ENCODE measurements around the gene FKBP8.

FKBP8 gene

GRCh38 chr19:18574691-18575291 is 31.4 kb upstream of the FKBP8 start:
- Mint-ChIP-seq H3K4me1 (peaks cover 45% of the 10 kb centered on the region), H3K27me3 (no peaks in the 10 kb centered on the region), H3K4me3 (peak overlapping the region; percentile 39), H3K36me3 (ENCODE audit: low read depth) (peaks cover 63% of the 10 kb centered on the region), H3K9me3 (no peaks in the 10 kb centered on the region), H3K27ac (peak overlapping the region; percentile 91)
- ATAC-seq (no peak), DNase-seq (no peak)

DNA sequence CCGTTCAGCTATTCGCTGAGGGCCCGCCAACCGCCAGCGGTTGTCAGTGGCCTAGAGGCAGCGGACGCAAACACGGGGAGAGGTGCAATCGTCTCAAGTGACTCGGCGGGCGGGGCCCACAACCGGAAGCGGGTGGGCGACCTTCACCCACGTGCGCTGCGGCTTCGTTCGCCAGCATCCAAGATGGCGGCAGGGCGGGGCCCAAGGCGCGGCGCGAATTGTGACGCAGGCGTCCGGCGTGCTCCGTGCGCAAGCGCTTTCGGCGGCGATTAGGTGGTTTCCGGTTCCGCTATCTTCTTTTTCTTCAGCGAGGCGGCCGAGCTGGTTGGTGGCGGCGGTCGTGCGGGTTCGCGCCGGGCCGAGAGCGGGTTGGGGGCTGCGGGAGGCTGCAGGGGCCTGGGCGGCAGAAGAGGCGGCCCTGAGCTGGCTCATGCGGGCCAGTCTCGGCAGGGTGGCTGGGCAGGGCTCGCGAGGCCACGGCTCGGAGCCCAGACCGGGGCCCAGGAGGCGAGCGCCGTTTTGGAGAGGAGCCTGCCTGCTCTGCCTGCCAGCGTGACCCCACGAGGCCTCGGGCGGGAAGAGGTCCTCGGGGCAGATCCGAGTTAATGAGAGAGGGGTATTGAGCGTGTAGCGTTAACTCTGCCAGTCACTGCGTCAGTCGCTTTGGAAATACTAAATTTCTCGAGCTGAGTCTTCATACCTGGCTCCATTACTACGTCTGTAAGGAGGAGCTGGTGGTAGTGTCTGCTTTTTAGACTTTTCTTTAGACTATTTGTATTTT is 28.4 kb upstream of the FKBP8 start, which contains the start of gene UBA52:
Gene UBA52 (plus strand): TSS at position 294 of the 781 bp plus-strand sequence. CDS start 1,444 bp downstream, outside the sequence.
- H3K27me3 Mint-ChIP-seq = no peaks in the 10 kb centered on the region
- H3K27ac Mint-ChIP-seq = peak within 1 kb of the TSS; percentile 91
- H3K36me3 Mint-ChIP-seq (ENCODE audit: low read depth) = peaks cover 69% of the 10 kb centered on the region
- no peaks in the 10 kb centered on the region for H3K9me3 Mint-ChIP-seq
- peak; percentile 99 for DNase-seq
- peaks cover 43% of the 10 kb centered on the region for H3K4me1 Mint-ChIP-seq
- peak; percentile 95 for ATAC-seq
- peak within 1 kb of the TSS; percentile 95 for H3K4me3 Mint-ChIP-seq

GRCh38 chr19:18568367-18568766 is 25.0 kb upstream of the FKBP8 start:
- Mint-ChIP-seq H3K27ac (no peak overlapping the region), H3K36me3 (ENCODE audit: low read depth) (peaks cover 54% of the 10 kb centered on the region), H3K9me3 (no peaks in the 10 kb centered on the region), H3K4me3 (no peak overlapping the region), H3K27me3 (no peaks in the 10 kb centered on the region), H3K4me1 (peaks cover 19% of the 10 kb centered on the region)
- DNase-seq (no peak), ATAC-seq (no peak)

- Mint-ChIP-seq H3K27ac (no peak overlapping the region), H3K4me1 (peaks cover 8% of the 10 kb centered on the region), H3K36me3 (ENCODE audit: low read depth) (peaks cover 45% of the 10 kb centered on the region), H3K9me3 (no peaks in the 10 kb centered on the region), H3K4me3 (no peak overlapping the region), H3K27me3 (no peaks in the 10 kb centered on the region)
- ATAC-seq (no peak), DNase-seq (no peak)
These were observed 23.6 kb upstream of the FKBP8 start for GRCh38 chr19:18566953-18567352.

DNA sequence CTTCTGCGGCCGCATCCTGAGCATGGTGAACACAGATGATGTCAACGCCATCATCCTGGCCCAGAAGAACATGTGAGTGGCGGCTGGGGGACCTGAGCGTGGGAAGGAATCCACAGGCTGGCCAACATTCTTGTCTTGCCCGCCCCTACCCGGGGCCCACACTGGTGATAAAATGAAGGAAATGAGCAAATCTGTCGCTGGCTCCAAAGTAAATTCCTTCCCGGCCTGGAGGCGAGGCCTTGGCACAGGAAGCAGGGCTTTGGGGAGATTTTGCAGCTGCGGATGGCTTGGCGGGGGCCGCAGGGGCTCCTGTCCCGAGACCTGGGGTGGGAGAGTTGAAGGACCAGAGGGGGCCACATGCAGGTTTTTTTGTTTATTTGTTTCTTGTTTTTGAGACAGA is 18.7 kb upstream of the FKBP8 start:
- peaks cover 2% of the 10 kb centered on the region for H3K27me3 Mint-ChIP-seq
- H3K27ac Mint-ChIP-seq = no peak overlapping the region
- no peak for ATAC-seq
- peaks cover 23% of the 10 kb centered on the region for H3K4me1 Mint-ChIP-seq
- no peaks in the 10 kb centered on the region for H3K9me3 Mint-ChIP-seq
- H3K4me3 Mint-ChIP-seq = no peak overlapping the region
- no peak for DNase-seq
- peaks cover 34% of the 10 kb centered on the region for H3K36me3 Mint-ChIP-seq (ENCODE audit: low read depth)

- Mint-ChIP-seq H3K27me3 (peaks cover 2% of the 10 kb centered on the region), H3K9me3 (no peaks in the 10 kb centered on the region), H3K36me3 (ENCODE audit: low read depth) (peaks cover 28% of the 10 kb centered on the region), H3K4me1 (peaks cover 25% of the 10 kb centered on the region), H3K4me3 (peak overlapping the region; percentile 90), H3K27ac (peak overlapping the region; percentile 94)
- DNase-seq = no peak
- ATAC-seq = no peak
These were observed 16.3 kb upstream of the FKBP8 start for GRCh38 chr19:18559685-18560084.

DNA sequence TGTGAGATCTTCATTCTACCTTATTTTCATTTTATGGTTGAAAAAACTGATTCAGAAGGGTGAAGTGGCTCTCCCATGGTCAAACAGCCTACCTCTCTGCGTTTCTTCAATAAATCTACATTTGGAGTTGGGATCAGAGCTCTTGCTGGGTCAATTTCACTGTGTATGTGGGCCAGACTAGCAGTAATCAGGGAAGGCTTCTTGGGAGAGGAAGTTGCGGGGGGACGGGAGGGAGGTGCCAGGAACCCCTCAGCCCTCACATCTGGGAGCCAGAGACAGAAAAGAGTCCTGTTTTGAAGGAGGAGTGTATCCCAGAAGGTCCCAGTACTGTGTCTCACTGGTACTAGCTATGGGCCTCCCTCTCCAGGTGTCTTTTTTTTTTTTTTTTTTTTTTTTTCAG is 15.2 kb upstream of the FKBP8 start:
- Mint-ChIP-seq H3K4me3 (peak overlapping the region; percentile 90), H3K36me3 (ENCODE audit: low read depth) (peaks cover 18% of the 10 kb centered on the region), H3K27me3 (peaks cover 2% of the 10 kb centered on the region), H3K9me3 (no peaks in the 10 kb centered on the region), H3K4me1 (peaks cover 25% of the 10 kb centered on the region), H3K27ac (peak overlapping the region; percentile 94)
- ATAC-seq (no peak), DNase-seq (no peak)

DNA sequence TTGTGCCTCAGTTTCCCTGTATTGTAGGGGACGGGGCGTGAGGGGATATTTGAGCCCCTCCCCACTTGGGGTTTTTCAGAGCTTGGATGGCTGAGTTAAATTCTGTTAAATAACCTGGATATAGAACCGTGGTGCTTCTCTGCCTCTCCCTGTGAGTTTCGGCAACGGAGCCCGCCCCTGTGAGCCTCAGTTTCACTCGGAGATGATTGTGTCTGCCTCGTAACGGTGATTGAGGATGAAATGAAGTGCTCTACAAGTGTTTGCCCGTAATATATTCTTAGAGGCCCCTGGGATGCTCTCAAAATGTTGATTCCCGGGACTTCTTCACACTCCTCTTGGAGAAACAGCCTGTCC is 14.8 kb upstream of the FKBP8 start:
- ATAC-seq (no peak), DNase-seq (no peak)
- peak overlapping the region; percentile 90 for H3K4me3 Mint-ChIP-seq
- peaks cover 2% of the 10 kb centered on the region for H3K27me3 Mint-ChIP-seq
- peaks cover 15% of the 10 kb centered on the region for H3K36me3 Mint-ChIP-seq (ENCODE audit: low read depth)
- peaks cover 25% of the 10 kb centered on the region for H3K4me1 Mint-ChIP-seq
- H3K27ac Mint-ChIP-seq = peak overlapping the region; percentile 94
- no peaks in the 10 kb centered on the region for H3K9me3 Mint-ChIP-seq

DNA sequence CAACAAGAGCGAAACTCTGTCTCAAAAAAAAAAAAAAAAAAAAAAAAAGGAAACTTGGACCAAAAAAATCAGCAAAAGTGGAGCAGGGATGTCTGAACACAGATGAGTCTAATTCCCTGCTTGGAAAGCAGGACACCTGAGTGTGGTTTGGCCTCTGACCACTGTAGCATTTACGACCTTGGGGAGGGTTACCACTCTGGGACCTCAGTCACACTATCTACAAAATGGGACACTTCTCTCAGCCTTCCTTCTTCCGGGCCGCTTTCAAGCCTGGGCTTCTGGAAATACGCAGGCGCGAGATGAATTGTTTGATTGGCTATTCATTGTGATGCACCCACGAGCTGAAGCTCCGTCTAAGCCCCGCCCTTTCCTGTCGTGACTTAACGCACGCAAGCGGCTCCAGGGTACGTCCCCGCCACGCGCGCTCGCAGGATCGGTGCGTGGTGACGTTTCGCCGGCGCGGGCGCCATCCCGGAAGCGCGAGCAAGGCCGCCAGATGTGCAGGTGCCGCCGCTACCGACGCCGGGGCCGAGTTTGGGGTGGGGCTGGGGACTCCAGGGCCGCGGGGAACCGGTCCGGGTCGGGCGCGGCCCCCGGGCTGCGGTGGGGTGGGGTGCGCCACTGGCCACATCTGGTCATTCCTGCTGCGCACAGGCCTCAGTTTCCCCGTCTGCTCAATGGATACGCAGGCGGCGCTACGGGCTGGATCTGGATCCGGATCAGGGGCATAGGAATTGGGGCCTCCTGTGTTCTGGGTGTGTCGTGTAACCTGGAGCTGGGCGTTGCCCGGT is 14.2 kb upstream of the FKBP8 start, which contains the start of gene KXD1:
Gene KXD1 (plus strand): TSS at position 460 of the 791 bp plus-strand sequence. CDS start 4,187 bp downstream, outside the sequence.
- DNase-seq (peak; percentile 99), ATAC-seq (peak; percentile 96)
- Mint-ChIP-seq H3K9me3 (no peaks in the 10 kb centered on the region), H3K27me3 (peaks cover 2% of the 10 kb centered on the region), H3K27ac (peak within 1 kb of the TSS; percentile 94), H3K36me3 (ENCODE audit: low read depth) (peaks cover 13% of the 10 kb centered on the region), H3K4me1 (peaks cover 25% of the 10 kb centered on the region), H3K4me3 (peak within 1 kb of the TSS; percentile 90)

- Mint-ChIP-seq H3K4me3 (no peak overlapping the region), H3K4me1 (no peaks in the 10 kb centered on the region), H3K9me3 (no peaks in the 10 kb centered on the region), H3K36me3 (ENCODE audit: low read depth) (no peaks in the 10 kb centered on the region), H3K27me3 (no peaks in the 10 kb centered on the region), H3K27ac (no peak overlapping the region)
- DNase-seq (no peak), ATAC-seq (no peak)
These were observed 8.3 kb upstream of the FKBP8 start for GRCh38 chr19:18551631-18552030.

DNA sequence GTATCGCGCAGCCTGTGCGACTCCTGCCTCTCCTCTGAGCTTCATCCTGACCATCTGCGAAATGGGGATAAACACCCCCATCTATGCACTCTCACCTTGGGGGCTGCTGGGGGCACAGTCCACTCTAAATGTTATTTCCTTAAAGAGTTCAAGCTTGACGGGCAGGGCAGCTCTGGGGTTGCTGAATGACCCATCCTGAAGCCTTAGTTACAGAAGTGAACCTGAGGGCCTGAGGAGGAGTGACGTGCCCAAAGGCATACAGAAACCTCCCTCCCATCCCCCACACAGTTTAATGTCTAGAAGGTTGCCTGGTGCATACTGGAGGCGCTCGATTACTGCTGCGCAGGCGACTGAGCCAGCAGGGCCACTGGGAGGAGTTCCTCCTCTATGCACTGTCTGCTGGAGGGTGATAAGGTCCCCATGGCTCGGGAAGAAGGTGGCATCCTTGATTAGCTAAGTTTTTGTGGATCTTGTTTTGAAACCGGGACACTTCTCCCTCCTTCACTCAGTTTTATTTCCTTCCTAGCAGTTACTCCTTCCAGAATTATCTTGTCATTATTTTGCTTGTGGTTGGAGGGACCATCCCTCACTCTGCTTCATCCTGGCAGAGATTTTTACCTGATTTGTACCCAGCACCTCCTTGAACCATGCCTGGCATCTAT is 572 bp upstream of the FKBP8 start:
- H3K27me3 Mint-ChIP-seq = no peaks in the 10 kb centered on the region
- ATAC-seq (peak; percentile 91), DNase-seq (peak; percentile 76)
- peak overlapping the region; percentile 85 for H3K4me3 Mint-ChIP-seq
- H3K36me3 Mint-ChIP-seq (ENCODE audit: low read depth) = peaks cover 7% of the 10 kb centered on the region
- H3K9me3 Mint-ChIP-seq = no peaks in the 10 kb centered on the region
- peaks cover 24% of the 10 kb centered on the region for H3K4me1 Mint-ChIP-seq
- H3K27ac Mint-ChIP-seq = peak overlapping the region; percentile 88

- DNase-seq (peak; percentile 38), ATAC-seq (no peak)
- H3K27me3 Mint-ChIP-seq = no peaks in the 10 kb centered on the region
- H3K4me3 Mint-ChIP-seq = peak overlapping the region; percentile 84
- H3K9me3 Mint-ChIP-seq = no peaks in the 10 kb centered on the region
- peaks cover 9% of the 10 kb centered on the region for H3K36me3 Mint-ChIP-seq (ENCODE audit: low read depth)
- peak overlapping the region; percentile 86 for H3K27ac Mint-ChIP-seq
- peaks cover 24% of the 10 kb centered on the region for H3K4me1 Mint-ChIP-seq
These were observed 1.1 kb downstream of the FKBP8 start for GRCh38 chr19:18541992-18542940.

DNA sequence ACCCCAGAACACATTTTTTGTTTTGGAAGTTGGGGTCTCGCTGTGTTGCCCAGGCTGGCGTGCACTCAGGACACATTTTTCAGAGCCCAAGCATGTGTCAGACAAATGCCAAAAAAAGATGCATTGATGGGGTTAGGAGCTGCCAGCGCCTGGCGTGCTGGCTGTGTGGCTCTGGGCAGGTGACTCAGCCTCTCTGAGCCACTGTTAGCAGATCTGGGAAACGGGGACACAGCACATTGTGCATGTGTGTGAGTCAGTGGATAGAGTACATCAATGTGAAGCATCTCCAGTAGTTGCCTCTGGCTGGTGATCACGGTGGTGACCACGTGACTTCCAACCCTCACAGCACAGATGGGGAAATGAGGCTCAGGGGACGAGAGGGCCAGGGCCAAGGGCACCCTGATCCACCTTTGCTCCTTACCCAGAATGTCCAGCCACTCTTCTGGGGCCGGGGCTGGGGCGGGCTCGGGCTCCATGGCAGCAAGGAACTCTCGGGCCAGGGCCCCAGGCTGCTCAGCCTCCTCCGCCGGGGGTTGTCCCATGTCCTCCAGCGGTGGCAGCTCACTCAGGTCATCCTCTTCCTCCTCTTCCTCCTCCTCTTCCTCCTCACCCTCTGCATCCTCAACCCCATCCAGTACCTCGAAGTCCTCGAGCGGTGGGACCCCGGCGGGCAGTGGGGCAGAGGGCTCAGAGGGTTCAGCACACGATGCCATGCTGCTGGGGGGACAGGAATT is 1.9 kb downstream of the FKBP8 start:
- ATAC-seq = peak; percentile 47
- no peaks in the 10 kb centered on the region for H3K9me3 Mint-ChIP-seq
- H3K4me3 Mint-ChIP-seq = peak overlapping the region; percentile 42
- H3K27me3 Mint-ChIP-seq = no peaks in the 10 kb centered on the region
- peaks cover 13% of the 10 kb centered on the region for H3K36me3 Mint-ChIP-seq (ENCODE audit: low read depth)
- DNase-seq = no peak
- H3K27ac Mint-ChIP-seq = peak overlapping the region; percentile 31
- H3K4me1 Mint-ChIP-seq = peaks cover 24% of the 10 kb centered on the region
